ENCODE data around the gene RBMS3. TPM values are rescaled to one million over a fixed set of nuclear protein-coding genes. Genes with fewer than 3 reads are reported as not detected.
"Not testable (repeated sequence)": the region's sequence is repeated elsewhere in the genome, so short reads cannot be mapped to it uniquely, and the experiment has no call there.

RBMS3 gene
- total RNA-seq, result 10 to 100 TPM in 3 of 4 donors, 1 to 10 TPM in 1; 3.8 to 18.7 (median 14.6) TPM

GRCh38 chr3:29280404-29281093, at the start of gene RBMS3:
RBMS3 (plus strand) TSS chr3:29281071.
- H3K36me3 ChIP-seq, result no peaks in the 10 kb centered on the region

DNA sequence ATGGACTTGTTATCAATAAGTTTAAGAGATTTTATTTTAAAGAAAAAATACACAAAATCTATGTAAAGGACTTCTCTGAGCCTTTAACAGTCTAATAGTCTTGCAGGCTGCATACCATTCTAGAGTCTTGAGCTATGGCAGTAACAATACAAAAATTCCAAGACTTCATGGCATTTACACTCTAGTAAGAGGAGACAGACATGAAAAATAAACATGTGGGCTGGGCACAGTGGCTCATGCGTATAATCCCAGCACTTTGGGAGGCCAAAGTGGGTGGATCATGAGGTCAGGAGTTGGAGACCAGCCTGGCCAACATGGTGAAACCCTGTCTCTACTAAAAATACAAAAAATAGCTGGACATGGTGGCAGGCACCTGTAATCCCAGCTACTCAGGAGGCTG, 47.7 kb upstream of the RBMS3 start:
- H3K36me3 ChIP-seq; H3K4me1 ChIP-seq; H3K9me3 ChIP-seq; intact Hi-C loops (cut with DNase I; ENCODE audit: low total_unique reads); in situ Hi-C loops (cut with MboI; ENCODE audit: low pct_ligation_motif_present in 1 of 4, low pct_unique_long_range_greater_than_20kb in 1 of 4, low sequenced_read_pairs in 3 of 4); H3K27me3 ChIP-seq; DNase-seq; H3K4me3 ChIP-seq; H3K27ac ChIP-seq: not testable (repeated sequence)
- 48% methylated on average over 1 of the region's 1 CpG; no CpG with 5 or more reads in 1 of the 2 donors for WGBS, 2 donors (ENCODE audit: low coverage in 1 of 2)

More at GRCh38 chr3:29280404-29281093, at the start of gene RBMS3:
- Histone ChIP-seq H3K27me3 (no peaks in the 10 kb centered on the region), H3K9me3 (no peaks in the 10 kb centered on the region), H3K27ac (peak within 1 kb of the TSS; percentile 78 to 87 (median 80)), H3K4me1 (peaks cover 0 to 6% (median 2%) of the 10 kb centered on the region in 4 donors), H3K4me3 (peak within 1 kb of the TSS; percentile 28 to 49 (median 35))
- TF ChIP-seq EP300 (IDR thresholded peaks at IDR 0.05; ENCODE audit: low read depth), result no peak
- peak; percentile 67 for TF ChIP-seq POLR2A (IDR thresholded peaks at IDR 0.05)
- TF ChIP-seq POLR2AphosphoS5 (IDR thresholded peaks at IDR 0.05), result peak; percentile 53 to 79 (median 68)
- TF ChIP-seq CTCF (IDR thresholded peaks at IDR 0.05), result peak; percentile 15 to 54 (median 36)
- intact Hi-C loops (cut with DNase I; ENCODE audit: low total_unique reads) (no loop called here), in situ Hi-C loops (cut with MboI; ENCODE audit: low pct_ligation_motif_present in 1 of 4, low pct_unique_long_range_greater_than_20kb in 1 of 4, low sequenced_read_pairs in 3 of 4) (loop anchor here in 1 of 4 donors (25.0 kb wide), 1 partner anchor 482 kb away; no protein-coding TSS in a partner anchor)
- DNase-seq, result peak; percentile 75
- WGBS, 2 donors (ENCODE audit: low coverage in 1 of 2), result 3 to 7% methylated on average over 13 to 16 of the region's 16 CpGs

- no peak for TF ChIP-seq POLR2A (IDR thresholded peaks at IDR 0.05)
- TF ChIP-seq EP300 (IDR thresholded peaks at IDR 0.05; ENCODE audit: low read depth), result no peak
- TF ChIP-seq POLR2AphosphoS5 (IDR thresholded peaks at IDR 0.05), result no peak
- TF ChIP-seq CTCF (IDR thresholded peaks at IDR 0.05), result no peak
- DNase-seq, result no peak
- in situ Hi-C loops (cut with MboI; ENCODE audit: low pct_ligation_motif_present in 1 of 4, low pct_unique_long_range_greater_than_20kb in 1 of 4, low sequenced_read_pairs in 3 of 4), result no loop called here
- WGBS, 2 donors (ENCODE audit: low coverage in 1 of 2), result 71 to 91% methylated on average over 3 of the region's 3 CpGs
- H3K4me1 ChIP-seq, result no peaks in the 10 kb centered on the region
- H3K9me3 ChIP-seq, result no peaks in the 10 kb centered on the region
- no peak overlapping the region for H3K27ac ChIP-seq
- intact Hi-C loops (cut with DNase I; ENCODE audit: low total_unique reads), result no loop called here
- H3K36me3 ChIP-seq, result no peaks in the 10 kb centered on the region
- no peak overlapping the region for H3K4me3 ChIP-seq
- no peaks in the 10 kb centered on the region for H3K27me3 ChIP-seq
Measured at GRCh38 chr3:29236146-29236840, 44.6 kb upstream of the RBMS3 start.

DNA sequence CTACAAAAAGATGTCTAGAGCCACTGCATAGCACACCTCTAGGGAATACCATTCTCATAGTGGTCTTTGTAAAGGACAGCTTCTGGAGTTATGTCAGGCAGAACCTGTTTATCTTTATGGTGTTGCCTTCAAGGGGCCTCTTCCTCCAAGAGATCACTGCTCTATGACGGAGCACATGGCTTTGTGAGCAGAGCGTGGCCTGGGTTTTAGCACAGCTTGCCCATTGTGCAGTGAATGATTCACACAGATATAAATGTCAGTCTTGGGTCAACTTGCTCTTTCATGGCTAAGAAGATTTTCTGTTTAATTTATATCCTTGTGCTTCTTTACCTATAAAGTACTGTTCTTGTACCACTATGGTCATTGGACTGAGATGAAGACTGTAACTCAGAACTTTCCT, 41.5 kb upstream of the RBMS3 start:
- TF ChIP-seq POLR2A (IDR thresholded peaks at IDR 0.05), result no peak
- no peak for TF ChIP-seq EP300 (IDR thresholded peaks at IDR 0.05; ENCODE audit: low read depth)
- TF ChIP-seq CTCF (IDR thresholded peaks at IDR 0.05), result no peak
- TF ChIP-seq POLR2AphosphoS5 (IDR thresholded peaks at IDR 0.05), result no peak
- DNase-seq, result no peak
- in situ Hi-C loops (cut with MboI; ENCODE audit: low pct_ligation_motif_present in 1 of 4, low pct_unique_long_range_greater_than_20kb in 1 of 4, low sequenced_read_pairs in 3 of 4) (no loop called here), intact Hi-C loops (cut with DNase I; ENCODE audit: low total_unique reads) (no loop called here)
- Histone ChIP-seq H3K9me3 (no peaks in the 10 kb centered on the region), H3K27me3 (no peaks in the 10 kb centered on the region), H3K4me3 (no peak overlapping the region), H3K4me1 (no peaks in the 10 kb centered on the region), H3K27ac (no peak overlapping the region), H3K36me3 (no peaks in the 10 kb centered on the region)
- WGBS, 2 donors (ENCODE audit: low coverage in 1 of 2), result 85 to 94% methylated on average over 2 of the region's 2 CpGs
